ENCODE data around the gene BEST4.
"Not testable (repeated sequence)": the region's sequence is repeated elsewhere in the genome, so short reads cannot be mapped to it uniquely, and the experiment has no call there.

The BEST4 gene

DNA sequence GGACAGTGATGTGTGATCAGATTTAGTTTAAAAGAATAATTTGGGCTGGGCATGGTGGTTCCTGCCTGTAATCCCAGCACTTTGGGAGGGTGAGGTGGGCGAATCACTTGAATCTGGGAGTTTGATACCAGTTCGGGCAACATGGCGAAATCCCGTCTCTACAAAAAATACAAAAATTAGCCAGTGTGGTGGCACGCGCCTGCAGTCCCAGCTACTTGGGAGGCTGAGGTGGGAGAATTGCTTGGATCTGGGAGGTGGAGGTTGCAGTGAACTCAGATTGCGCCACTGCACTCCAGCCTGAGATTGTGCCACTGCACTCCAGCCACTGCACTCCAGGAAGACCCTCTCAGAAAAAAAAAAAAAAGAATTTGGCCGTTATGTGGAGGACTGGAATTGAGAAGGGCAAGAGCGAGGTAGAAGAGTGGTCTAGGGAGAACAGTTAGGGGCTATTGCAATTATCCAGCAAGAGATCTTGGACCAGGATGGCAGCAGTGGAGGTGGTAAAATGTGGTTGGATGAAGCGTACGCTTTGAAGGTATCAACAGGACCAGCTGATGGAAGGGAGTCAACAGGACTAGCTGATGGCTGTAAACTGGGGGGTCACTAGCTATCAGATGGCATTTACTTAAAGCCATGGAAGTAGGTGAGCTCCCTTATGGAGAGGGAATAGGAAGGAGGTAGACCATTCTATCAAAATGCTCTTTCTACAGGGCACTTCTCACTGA, 30.0 kb upstream of the BEST4 start:
- Histone ChIP-seq H4K20me1 (ENCODE audit: control insufficient read depth, insufficient read depth, low read depth, low read length) (no peaks in the 10 kb centered on the region), H3K79me2 (ENCODE audit: control insufficient read depth, low read length) (no peaks in the 10 kb centered on the region), H3K9me3 (ENCODE audit: control insufficient read depth, insufficient read depth, low read length) (no peaks in the 10 kb centered on the region), H3F3A (ENCODE audit: control insufficient read depth, insufficient read depth) (peaks cover 13% of the 10 kb centered on the region), H3K4me2 (ENCODE audit: low read length) (no peak overlapping the region), H3K4me1 (ENCODE audit: control insufficient read depth, low read length) (peaks cover 47% of the 10 kb centered on the region), H3K36me3 (ENCODE audit: control insufficient read depth, low read length) (no peaks in the 10 kb centered on the region), H3K4me3 (ENCODE audit: low read length) (no peak overlapping the region), H3K27me3 (ENCODE audit: control insufficient read depth, low read length) (no peaks in the 10 kb centered on the region), H3K27ac (ENCODE audit: low read depth, low read length) (no peak overlapping the region), H3K9me2 (replicated peaks; ENCODE audit: control insufficient read depth, low read length) (no peaks in the 10 kb centered on the region)
- no peak for TF ChIP-seq EZH2phosphoT487 (IDR thresholded peaks at IDR 0.05; ENCODE audit: borderline replicate concordance, low read length)
- TF ChIP-seq, protein P1, sequence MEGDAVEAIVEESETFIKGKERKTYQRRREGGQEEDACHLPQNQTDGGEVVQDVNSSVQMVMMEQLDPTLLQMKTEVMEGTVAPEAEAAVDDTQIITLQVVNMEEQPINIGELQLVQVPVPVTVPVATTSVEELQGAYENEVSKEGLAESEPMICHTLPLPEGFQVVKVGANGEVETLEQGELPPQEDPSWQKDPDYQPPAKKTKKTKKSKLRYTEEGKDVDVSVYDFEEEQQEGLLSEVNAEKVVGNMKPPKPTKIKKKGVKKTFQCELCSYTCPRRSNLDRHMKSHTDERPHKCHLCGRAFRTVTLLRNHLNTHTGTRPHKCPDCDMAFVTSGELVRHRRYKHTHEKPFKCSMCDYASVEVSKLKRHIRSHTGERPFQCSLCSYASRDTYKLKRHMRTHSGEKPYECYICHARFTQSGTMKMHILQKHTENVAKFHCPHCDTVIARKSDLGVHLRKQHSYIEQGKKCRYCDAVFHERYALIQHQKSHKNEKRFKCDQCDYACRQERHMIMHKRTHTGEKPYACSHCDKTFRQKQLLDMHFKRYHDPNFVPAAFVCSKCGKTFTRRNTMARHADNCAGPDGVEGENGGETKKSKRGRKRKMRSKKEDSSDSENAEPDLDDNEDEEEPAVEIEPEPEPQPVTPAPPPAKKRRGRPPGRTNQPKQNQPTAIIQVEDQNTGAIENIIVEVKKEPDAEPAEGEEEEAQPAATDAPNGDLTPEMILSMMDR (IDR thresholded peaks at IDR 0.05; ENCODE audit: low read depth, low read length, poor library complexity, severe bottlenecking) = no peak

DNA sequence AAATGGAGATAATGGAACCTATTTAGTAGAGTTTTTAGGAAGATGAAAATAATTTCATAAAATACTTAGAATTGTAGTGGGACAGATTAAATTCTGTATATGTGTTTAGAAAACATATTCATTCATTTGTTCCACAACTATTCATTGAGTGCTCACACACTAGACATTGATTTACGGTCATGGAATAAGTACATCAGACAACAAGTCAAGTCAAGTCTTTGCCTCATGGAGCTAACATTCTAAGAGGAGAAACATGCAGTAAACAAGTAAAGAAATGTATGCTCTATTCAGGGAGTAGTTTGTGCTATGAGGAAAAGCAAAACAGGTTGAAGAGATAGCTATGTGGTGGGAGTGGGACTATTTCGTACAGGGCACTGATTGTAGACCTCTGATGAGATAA, 29.3 kb upstream of the BEST4 start:
- Histone ChIP-seq H3K9me3 (ENCODE audit: control insufficient read depth, insufficient read depth, low read length) (no peaks in the 10 kb centered on the region), H3K4me3 (ENCODE audit: low read length) (no peak overlapping the region), H3K79me2 (ENCODE audit: control insufficient read depth, low read length) (no peaks in the 10 kb centered on the region), H3K9me2 (replicated peaks; ENCODE audit: control insufficient read depth, low read length) (no peaks in the 10 kb centered on the region), H3K27me3 (ENCODE audit: control insufficient read depth, low read length) (no peaks in the 10 kb centered on the region), H3K36me3 (ENCODE audit: control insufficient read depth, low read length) (no peaks in the 10 kb centered on the region), H3F3A (ENCODE audit: control insufficient read depth, insufficient read depth) (peaks cover 13% of the 10 kb centered on the region), H3K4me2 (ENCODE audit: low read length) (no peak overlapping the region), H4K20me1 (ENCODE audit: control insufficient read depth, insufficient read depth, low read depth, low read length) (no peaks in the 10 kb centered on the region), H3K4me1 (ENCODE audit: control insufficient read depth, low read length) (peaks cover 47% of the 10 kb centered on the region), H3K27ac (ENCODE audit: low read depth, low read length) (no peak overlapping the region)
- TF ChIP-seq, protein P1 (IDR thresholded peaks at IDR 0.05; ENCODE audit: low read depth, low read length, poor library complexity, severe bottlenecking) = no peak
- no peak for TF ChIP-seq EZH2phosphoT487 (IDR thresholded peaks at IDR 0.05; ENCODE audit: borderline replicate concordance, low read length)

DNA sequence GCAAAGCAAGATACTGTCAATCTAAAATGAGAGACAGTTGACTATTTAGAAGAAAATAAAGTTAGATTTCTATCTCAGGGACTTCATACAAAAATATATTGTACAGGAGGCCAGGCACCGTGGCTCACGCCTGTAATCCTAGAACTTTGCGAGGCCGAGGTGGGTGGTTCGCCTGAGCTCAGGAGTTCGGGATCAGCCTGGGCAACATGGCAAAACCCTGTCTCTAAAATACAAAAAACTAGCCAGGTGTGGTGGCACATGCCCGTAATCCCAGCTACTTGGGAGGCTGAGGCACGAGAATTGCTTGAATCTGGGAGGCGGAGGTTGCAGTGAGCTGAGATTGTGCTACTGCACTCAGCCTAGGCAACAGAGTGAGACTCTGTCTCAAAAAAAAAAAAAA, 28.0 kb upstream of the BEST4 start:
- peaks cover 14% of the 10 kb centered on the region for H3F3A ChIP-seq (ENCODE audit: control insufficient read depth, insufficient read depth)
- not testable (repeated sequence) for H3K9me2 ChIP-seq (replicated peaks; ENCODE audit: control insufficient read depth, low read length); H3K79me2 ChIP-seq (ENCODE audit: control insufficient read depth, low read length); H3K27ac ChIP-seq (ENCODE audit: low read depth, low read length); H3K9me3 ChIP-seq (ENCODE audit: control insufficient read depth, insufficient read depth, low read length); H3K4me3 ChIP-seq (ENCODE audit: low read length); H3K4me2 ChIP-seq (ENCODE audit: low read length); H4K20me1 ChIP-seq (ENCODE audit: control insufficient read depth, insufficient read depth, low read depth, low read length); H3K36me3 ChIP-seq (ENCODE audit: control insufficient read depth, low read length); H3K27me3 ChIP-seq (ENCODE audit: control insufficient read depth, low read length)
- H3K4me1 ChIP-seq (ENCODE audit: control insufficient read depth, low read length) = peaks cover 44% of the 10 kb centered on the region

DNA sequence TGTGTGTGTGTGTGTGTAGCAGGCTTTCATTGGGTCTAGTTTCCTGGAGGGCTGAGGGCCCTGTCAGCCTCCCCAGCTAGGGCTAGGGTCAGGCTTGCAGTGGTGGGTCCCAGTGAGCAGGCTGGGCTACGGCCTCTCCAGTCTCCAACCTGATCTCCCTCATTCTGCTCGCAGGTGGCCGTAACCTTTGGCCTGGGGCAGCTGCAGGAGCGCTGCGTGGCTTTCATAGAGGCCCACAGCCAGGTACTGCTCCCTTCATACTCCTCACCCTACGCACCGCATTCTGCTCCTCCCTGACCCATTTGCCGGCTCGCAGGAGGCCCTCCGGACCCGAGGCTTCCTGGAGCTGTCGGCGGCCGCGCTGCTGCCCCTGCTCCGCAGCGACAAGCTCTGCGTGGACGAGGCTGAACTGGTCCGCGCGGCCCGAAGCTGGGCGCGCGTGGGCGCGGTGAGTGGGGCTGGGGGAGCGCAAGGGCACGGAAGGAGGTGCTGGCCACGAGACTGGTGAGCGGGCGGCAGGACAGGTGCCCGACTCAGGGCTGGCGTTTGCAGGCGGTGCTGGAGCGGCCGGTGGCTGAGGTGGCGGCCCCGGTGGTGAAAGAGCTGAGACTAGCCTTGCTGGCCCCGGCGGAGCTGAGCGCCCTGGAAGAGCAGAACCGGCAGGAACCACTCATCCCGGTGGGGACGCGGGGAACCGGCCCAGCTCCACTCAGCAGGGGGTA, 25.0 kb upstream of the BEST4 start:
- Histone ChIP-seq H3K36me3 (ENCODE audit: control insufficient read depth, low read length) (peaks cover 7% of the 10 kb centered on the region), H4K20me1 (ENCODE audit: control insufficient read depth, insufficient read depth, low read depth, low read length) (no peaks in the 10 kb centered on the region), H3K4me1 (ENCODE audit: control insufficient read depth, low read length) (peaks cover 52% of the 10 kb centered on the region), H3K9me3 (ENCODE audit: control insufficient read depth, insufficient read depth, low read length) (no peaks in the 10 kb centered on the region), H3K27me3 (ENCODE audit: control insufficient read depth, low read length) (no peaks in the 10 kb centered on the region), H3K4me2 (ENCODE audit: low read length) (peak overlapping the region; percentile 76), H3F3A (ENCODE audit: control insufficient read depth, insufficient read depth) (peaks cover 14% of the 10 kb centered on the region; the same call in 1 of the 2 replicates), H3K27ac (ENCODE audit: low read depth, low read length) (no peak overlapping the region), H3K4me3 (ENCODE audit: low read length) (peak overlapping the region; percentile 78), H3K79me2 (ENCODE audit: control insufficient read depth, low read length) (peaks cover 4% of the 10 kb centered on the region; the same call in 1 of the 2 replicates), H3K9me2 (replicated peaks; ENCODE audit: control insufficient read depth, low read length) (no peaks in the 10 kb centered on the region)
- no peak for TF ChIP-seq EZH2phosphoT487 (IDR thresholded peaks at IDR 0.05; ENCODE audit: borderline replicate concordance, low read length)
- TF ChIP-seq, protein P1 (IDR thresholded peaks at IDR 0.05; ENCODE audit: low read depth, low read length, poor library complexity, severe bottlenecking) = no peak

Measured in DOHH2 (cell line).